GM12878 (cell line): ENCODE results near the gene KRT14. TPM values are rescaled to one million over a fixed set of nuclear protein-coding genes. Genes with fewer than 3 reads are reported as not detected.

Experiments
- ATAC-seq: fragments of 200-7000 bp; cut with Tn5 transposase; 3 replicates; pipeline ENCODE4 v1.9.1; 2020; ENCODE audit warnings: mild to moderate bottlenecking, moderate library complexity
- BruUV-seq: library from RNA; stranded (reverse); fragments of 400-500 nt; replicated peaks from 2 replicates; lab custom pipeline; 2021; lab: Mats Ljungman, UMichigan
- CTCF ChIA-PET: fragments of 300-600 bp; sonication (Branson Sonifier 250); formaldehyde crosslinking; extraction: SDS; loops from one replicate; lab custom pipeline; 2021; ENCODE audit warnings: inconsistent platforms; lab: Yijun Ruan, JAX
- POLR2A ChIA-PET: fragments of 350-600 bp; formaldehyde crosslinking; extraction: SDS; loops from one replicate; lab custom pipeline; 2021; ENCODE audit warnings: inconsistent platforms; lab: Charles Lee
- RAD21 ChIA-PET: fragments of 300-600 bp; sonication (Branson Sonifier 250); formaldehyde crosslinking; loops from one replicate; lab custom pipeline; 2023; ENCODE audit warnings: antibody characterized with exemption; ENCODE audit not compliant: unreplicated experiment; lab: Charles Lee
- SMC1A ChIA-PET: fragments of 300-600 bp; sonication (Branson Sonifier 250); formaldehyde crosslinking; loops from one replicate; lab custom pipeline; 2023; ENCODE audit not compliant: unreplicated experiment, uncharacterized antibody; lab: Charles Lee
- DNase-seq: peaks from one replicate; pipeline ENCODE4 v3.0.0-alpha.2; 2011; ENCODE audit warnings: low read depth, low spot score
- FAIRE-seq: peaks from 3 replicates; lab custom pipeline; 2011; peaks lifted over from hg19 to GRCh38; lab: Jason Lieb, UNC
- H2AFZ ChIP-seq: 2 replicates; pipeline ENCODE4 v1.6.0; 2011; ENCODE audit warnings: low read depth, low read length, control low read depth; ENCODE audit not compliant: control insufficient read depth
- H3K27ac ChIP-seq: 2 replicates; pipeline ENCODE4 v1.5.1; 2011; ENCODE audit warnings: control low read depth; ENCODE audit not compliant: control insufficient read depth, insufficient read depth
- H3K27me3 ChIP-seq, 2 experiments: replicated peaks in 1 of 2; 2 replicates each; pipeline versions ENCODE4 v1.6.0 to v1.6.1; 2011; ENCODE audit warnings: low read length in 1 of 2; ENCODE audit not compliant: control insufficient read depth in 2 of 2, insufficient read depth in 2 of 2
- H3K36me3 ChIP-seq, 2 experiments: 2 replicates each; pipeline ENCODE4 v1.5.1; 2011; ENCODE audit warnings: low read length in 1 of 2; ENCODE audit not compliant: control insufficient read depth in 2 of 2, insufficient read depth in 2 of 2
- H3K4me1 ChIP-seq: 2 replicates; pipeline ENCODE4 v1.6.1; 2011; ENCODE audit warnings: mild to moderate bottlenecking, low read length, moderate library complexity, mixed read lengths; ENCODE audit not compliant: control insufficient read depth, insufficient read depth
- H3K4me2 ChIP-seq: 2 replicates; pipeline ENCODE4 v1.6.0; 2011; ENCODE audit warnings: control low read depth; ENCODE audit not compliant: control insufficient read depth, insufficient read depth
- H3K4me3 ChIP-seq: fragments of 200-600 bp; sonication (generic); 2 replicates; pipeline ENCODE4 v1.5.1; 2016
- H3K79me2 ChIP-seq: 2 replicates; pipeline ENCODE4 v1.6.0; 2011; ENCODE audit warnings: low read length; ENCODE audit not compliant: control insufficient read depth, insufficient read depth
- H3K9ac ChIP-seq: 2 replicates; pipeline ENCODE4 v1.8.0; 2011; ENCODE audit warnings: low read length, control low read depth, mixed read lengths; ENCODE audit not compliant: control insufficient read depth, insufficient read depth
- H3K9me3 ChIP-seq: replicated peaks from 3 replicates; pipeline ENCODE4 v1.5.1; 2011; ENCODE audit warnings: mild to moderate bottlenecking, low read length; ENCODE audit not compliant: control insufficient read depth, insufficient read depth
- H4K20me1 ChIP-seq: 2 replicates; pipeline ENCODE4 v1.6.0; 2011; ENCODE audit not compliant: control insufficient read depth, insufficient read depth
- MTA3 ChIP-seq: IDR thresholded peaks from 2 replicates; pipeline ENCODE4 v1.6.1; 2012; ENCODE audit warnings: low read length, inconsistent platforms, borderline replicate concordance
- NBN ChIP-seq: fragments of 450-650 bp; IDR thresholded peaks from 2 replicates; pipeline ENCODE4 v1.6.1; 2016
- SUPT20H ChIP-seq: IDR thresholded peaks from 2 replicates; pipeline ENCODE4 v1.6.1; 2011; ENCODE audit warnings: low read depth, mild to moderate bottlenecking, low read length, moderate library complexity, borderline replicate concordance; ENCODE audit not compliant: control insufficient read depth
- ZNF622 ChIP-seq: fragments of 450-650 bp; IDR thresholded peaks from 2 replicates; pipeline ENCODE4 v1.6.1; 2017; ENCODE audit warnings: mild to moderate bottlenecking, inconsistent platforms
- WGBS: methylation state at CpG from one replicate; pipeline ENCODE4 v1.1.6; 2016; ENCODE audit warnings: low lambda C conversion rate; ENCODE audit not compliant: insufficient replicate concordance, insufficient coverage; ENCODE audit errors: missing lambda C conversion rate; 5-methylcytosine and 5-hydroxymethylcytosine counted together
- in situ Hi-C: fragments of 300-500 bp; cut with MboI; formaldehyde crosslinking; loops from 9 replicates; pipeline ENCODE4 v1.14.3; 2018; ENCODE audit warnings: mixed read lengths
- intact Hi-C: fragments of 100-400 bp; cut with micrococcal nuclease; formaldehyde crosslinking; loops from one replicate; pipeline ENCODE4 v1.14.2; 2022; ENCODE audit not compliant: unreplicated experiment
- polyA plus RNA-seq, 11 experiments: library from polyadenylated mRNA; depleted of rRNA in 4 of 11; unstranded in 6 of 11; stranded (reverse) in 5 of 11; fragments of >200 nt; fragmentation: Nextera tagmentation in 4 of 11; fragmentation: Illumina TruSeq in 1 of 11; extraction: Ambion mirVana in 4 of 11; extraction: Trizol in 1 of 11; gene quantifications; 1 replicate in 1 of 11; 2 replicates in 10 of 11; pipeline versions ENCODE4 v1.2.1 to v1.2.3, GENCODE V29; 2011 to 2016; ENCODE audit warnings: inconsistent platforms in 2 of 11, missing spikeins in 2 of 11, low read depth in 1 of 11
- total RNA-seq, 4 experiments: library from RNA; depleted of rRNA in 3 of 4; stranded (reverse); fragments of >200 nt in 3 of 4; fragmentation: Illumina TruSeq in 1 of 4; extraction: Trizol in 1 of 4; gene quantifications; 2 replicates each; pipeline versions ENCODE4 v1.2.1 to v1.2.3, GENCODE V29; 2013 to 2021
- TF ChIP-seq, protein P1 (sequence below): fragments of 450-650 bp; IDR thresholded peaks from 2 replicates; pipeline ENCODE4 v1.6.1; 2017; ENCODE audit warnings: borderline replicate concordance

The KRT14 gene
- total and polyA plus RNA-seq, 10 of the 15 experiments (the other 5 are each of a cell fraction or from before 2014, with no cell fraction given), result 1.5 TPM; not detected in 9

DNA sequence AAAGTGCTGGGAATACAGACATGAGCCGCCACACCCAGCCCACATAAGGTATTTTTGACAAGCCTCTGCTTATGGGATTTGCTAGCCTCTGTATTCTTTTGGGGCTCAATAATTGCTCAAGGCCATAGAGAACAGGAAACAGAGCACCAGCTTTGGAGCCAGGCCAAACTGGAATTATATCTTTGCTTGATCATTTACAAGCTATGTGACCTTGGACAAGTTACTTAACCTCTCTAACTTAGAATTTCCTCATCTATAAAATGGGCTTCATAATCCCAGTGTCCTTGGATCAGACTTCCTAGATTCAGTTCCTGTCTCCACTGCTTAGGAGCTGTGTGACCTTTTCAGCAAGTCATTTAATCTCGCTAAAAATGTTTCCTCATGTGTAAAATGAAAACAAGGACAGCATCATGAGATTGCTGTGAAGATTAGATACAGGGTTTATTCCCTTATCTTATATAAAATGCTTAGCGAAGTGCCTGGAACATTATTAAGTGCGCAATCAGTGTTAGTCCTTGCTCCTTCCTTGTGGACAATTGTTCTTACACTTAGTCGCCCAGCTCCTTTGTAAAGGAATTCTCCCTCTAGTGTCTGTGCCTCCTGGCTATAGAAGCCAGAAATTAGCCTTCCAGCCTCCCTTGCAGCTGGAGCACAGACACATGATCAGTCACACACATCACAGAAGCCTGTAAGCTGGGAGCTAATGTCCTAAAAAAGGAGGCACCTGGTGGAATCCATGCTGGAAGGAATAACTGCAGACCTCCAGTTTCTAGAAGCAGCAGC lies 31.4 kb downstream of the KRT14 start:
- no peak for DNase-seq
- CTCF ChIA-PET, result interaction anchor here (0.7 to 0.8 kb wide), 3 partner anchors 93 to 431 kb away, joined by 3 to 5 read pairs (median 4); partner anchors contain the start of gene KRTAP4-12
- H3K9ac ChIP-seq, result no peak overlapping the region
- POLR2A ChIA-PET, result no interaction called here
- no peaks in the 10 kb centered on the region for H3K4me1 ChIP-seq
- SMC1A ChIA-PET, result no interaction called here
- WGBS, result 29% methylated on average over 5 of the region's 5 CpGs
- H3K4me3 ChIP-seq, result no peak overlapping the region
- TF ChIP-seq, protein P1, sequence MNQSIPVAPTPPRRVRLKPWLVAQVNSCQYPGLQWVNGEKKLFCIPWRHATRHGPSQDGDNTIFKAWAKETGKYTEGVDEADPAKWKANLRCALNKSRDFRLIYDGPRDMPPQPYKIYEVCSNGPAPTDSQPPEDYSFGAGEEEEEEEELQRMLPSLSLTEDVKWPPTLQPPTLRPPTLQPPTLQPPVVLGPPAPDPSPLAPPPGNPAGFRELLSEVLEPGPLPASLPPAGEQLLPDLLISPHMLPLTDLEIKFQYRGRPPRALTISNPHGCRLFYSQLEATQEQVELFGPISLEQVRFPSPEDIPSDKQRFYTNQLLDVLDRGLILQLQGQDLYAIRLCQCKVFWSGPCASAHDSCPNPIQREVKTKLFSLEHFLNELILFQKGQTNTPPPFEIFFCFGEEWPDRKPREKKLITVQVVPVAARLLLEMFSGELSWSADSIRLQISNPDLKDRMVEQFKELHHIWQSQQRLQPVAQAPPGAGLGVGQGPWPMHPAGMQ, result no peak
- TF ChIP-seq NBN (no peak), SUPT20H (no peak), ZNF622 (no peak), MTA3 (no peak)
- BruUV-seq, result no TSS peak
- no peak for ATAC-seq
- no peaks in the 10 kb centered on the region for H3K9me3 ChIP-seq
- intact Hi-C loops, result no loop called here
- H3K36me3 ChIP-seq, result no peaks in the 10 kb centered on the region
- no peaks in the 10 kb centered on the region for H3K79me2 ChIP-seq
- no peak for FAIRE-seq
- H3K4me2 ChIP-seq, result no peak overlapping the region
- no peaks in the 10 kb centered on the region for H4K20me1 ChIP-seq
- in situ Hi-C loops, result no loop called here
- RAD21 ChIA-PET, result no interaction called here
- peaks cover 0 to under 1% of the 10 kb centered on the region in 2 experiments; a peak in 1 of 4 replicates for H3K27me3 ChIP-seq
- no peak overlapping the region for H2AFZ ChIP-seq
- no peak overlapping the region for H3K27ac ChIP-seq
